Frontal cortex (tissue), 4 donors: ENCODE measurements around the gene PLCD1. TPM values are rescaled to one million over a fixed set of nuclear protein-coding genes. Genes with fewer than 3 reads are reported as not detected.
A peak's percentile ranks its signal among the peaks of the same experiment; 100 is the strongest.
"Not testable (repeated sequence)": the region's sequence is repeated elsewhere in the genome, so short reads cannot be mapped to it uniquely, and the experiment has no call there.

Source experiments
- DNase-seq, 2 donors: peaks; one replicate each; pipeline ENCODE4 v3.0.0; 2012; ENCODE audit warnings: low spot score in 2 of 2
- FAIRE-seq: peaks from 2 replicates; lab custom pipeline; 2012; peaks lifted over from hg19 to GRCh38; lab: Jason Lieb, UNC
- total RNA-seq: library from RNA; depleted of rRNA; stranded (reverse); fragments of >200 nt; gene quantifications from one replicate; pipeline ENCODE4 v1.2.3, GENCODE V29; 2014
- donor health status: control.
- donor health status: control.
- donor health status: control.

The PLCD1 gene
- total RNA-seq, 1 donor from 2014 or later, result 4.1 TPM

DNA sequence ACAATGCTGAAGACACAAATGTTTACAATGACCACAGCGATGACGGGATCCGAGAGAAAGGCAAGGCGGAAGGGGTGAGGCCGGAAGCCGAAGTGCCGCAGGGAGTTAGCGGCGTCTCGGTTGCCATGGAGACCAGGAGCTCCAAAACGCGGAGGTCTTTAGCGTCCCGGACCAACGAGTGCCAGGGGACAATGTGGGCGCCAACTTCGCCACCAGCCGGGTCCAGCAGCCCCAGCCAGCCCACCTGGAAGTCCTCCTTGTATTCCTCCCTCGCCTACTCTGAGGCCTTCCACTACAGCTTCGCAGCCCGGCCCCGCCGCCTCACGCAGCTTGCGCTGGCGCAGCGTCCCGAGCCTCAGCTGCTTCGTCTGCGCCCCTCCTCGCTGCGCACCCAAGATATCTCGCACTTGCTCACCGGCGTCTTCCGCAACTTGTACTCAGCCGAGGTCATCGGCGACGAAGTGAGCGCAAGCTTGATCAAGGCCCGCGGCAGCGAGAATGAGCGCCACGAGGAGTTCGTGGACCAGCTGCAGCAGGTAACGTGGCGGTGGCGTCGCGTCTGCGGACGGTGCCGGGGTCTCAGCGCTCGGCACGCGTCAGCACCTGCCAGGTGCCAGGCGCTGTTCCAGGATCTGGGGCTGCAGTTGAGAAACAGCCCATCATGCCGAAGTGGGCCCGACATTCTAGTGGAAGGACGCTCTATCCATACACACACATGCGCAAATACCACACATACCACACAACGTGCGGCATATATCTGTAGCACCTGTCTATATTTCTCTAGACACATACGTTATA is 9.9 kb upstream of the PLCD1 start, which contains the start of gene DLEC1:
Gene DLEC1, plus strand, starts transcription at position 108 of the 798 bp plus-strand sequence. Its CDS starts 18 bp downstream, at position 126.
- FAIRE-seq (no peak), DNase-seq (peak in 1 of 2 donors; percentile 48)

DNA sequence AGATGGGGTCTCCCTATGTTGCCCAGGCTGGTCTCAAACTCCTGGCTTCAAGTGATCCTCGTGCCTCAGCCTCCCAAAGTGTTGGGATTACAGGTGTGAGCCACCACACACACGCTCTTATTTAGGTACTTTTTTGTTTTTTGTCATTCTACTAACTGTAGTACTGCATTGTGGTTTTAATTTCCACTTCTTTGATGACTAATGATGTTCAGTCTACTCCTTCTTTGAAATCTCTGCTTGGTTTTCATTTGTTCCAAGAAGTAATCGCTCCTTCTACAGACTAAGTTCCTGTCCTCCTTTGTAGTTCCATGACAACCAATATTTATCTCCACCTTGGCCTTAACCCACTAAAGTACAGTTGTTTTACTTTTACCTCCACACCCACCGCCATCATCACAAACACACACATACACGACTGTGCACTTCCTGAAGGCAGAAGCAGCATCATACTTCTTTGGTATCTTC is 9.0 kb upstream of the PLCD1 start:
- DNase-seq (no peak), FAIRE-seq (no peak)

DNA sequence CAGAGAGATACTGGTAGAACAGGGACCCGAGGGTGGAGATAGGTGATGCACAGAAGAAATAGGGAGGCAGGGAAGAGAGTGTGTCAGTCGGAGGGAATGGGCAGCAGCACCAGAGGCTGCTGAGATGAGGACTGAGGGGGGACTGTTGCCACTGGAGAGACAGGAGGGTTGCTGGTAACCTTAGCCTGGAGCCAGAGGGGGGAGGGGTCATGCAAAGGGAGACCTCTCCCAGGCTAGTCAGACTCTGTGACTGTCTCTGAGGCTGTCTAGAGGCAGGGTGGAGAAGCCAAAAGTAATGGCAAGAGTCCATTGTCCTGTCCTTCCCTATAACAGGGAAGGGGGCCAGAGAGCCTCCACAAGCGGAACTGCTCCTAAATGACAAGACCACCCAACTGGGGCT is 7.5 kb upstream of the PLCD1 start:
- DNase-seq (no peak), FAIRE-seq (no peak)

DNA sequence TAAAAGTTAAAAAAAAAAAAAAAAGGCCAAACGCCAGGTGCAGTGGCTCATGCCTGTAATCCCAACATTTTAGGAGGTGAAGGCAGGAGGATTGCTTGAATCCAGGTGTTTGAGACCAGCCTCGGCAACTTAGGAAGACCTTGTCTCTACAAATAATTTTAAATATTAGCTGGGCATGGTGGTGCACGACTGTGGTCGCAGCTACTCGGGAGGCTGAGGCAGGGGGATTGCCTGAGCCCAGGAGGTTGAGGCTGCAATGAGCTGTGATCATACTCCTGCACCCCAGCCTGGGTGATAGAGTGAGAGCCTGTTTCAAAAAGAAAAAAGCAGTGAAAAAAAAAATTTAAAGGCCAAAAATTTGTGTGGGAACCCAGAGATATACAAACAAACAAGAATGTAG is 6.8 kb upstream of the PLCD1 start:
- DNase-seq, result no peak
- no peak for FAIRE-seq

DNA sequence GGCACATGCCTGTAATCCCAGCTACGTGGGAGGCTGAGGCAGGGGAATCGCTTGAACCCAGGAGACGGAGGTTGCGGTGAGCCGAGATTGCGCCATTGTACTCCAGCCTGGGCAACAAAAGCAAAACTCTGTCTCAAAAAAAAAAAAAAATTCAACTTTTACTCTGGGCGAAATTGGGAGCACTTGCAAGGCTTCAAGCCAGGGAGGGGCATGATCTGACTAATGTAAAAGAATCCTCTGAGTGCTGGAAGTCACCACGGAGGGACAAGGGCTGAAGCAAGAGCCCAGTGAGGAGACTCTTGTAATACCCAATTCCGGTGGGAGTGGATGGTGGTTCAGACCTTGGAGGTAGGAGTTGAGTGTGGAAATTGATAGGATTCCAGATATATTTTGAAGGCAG is 4.9 kb upstream of the PLCD1 start:
- not testable (repeated sequence) for DNase-seq, FAIRE-seq

DNA sequence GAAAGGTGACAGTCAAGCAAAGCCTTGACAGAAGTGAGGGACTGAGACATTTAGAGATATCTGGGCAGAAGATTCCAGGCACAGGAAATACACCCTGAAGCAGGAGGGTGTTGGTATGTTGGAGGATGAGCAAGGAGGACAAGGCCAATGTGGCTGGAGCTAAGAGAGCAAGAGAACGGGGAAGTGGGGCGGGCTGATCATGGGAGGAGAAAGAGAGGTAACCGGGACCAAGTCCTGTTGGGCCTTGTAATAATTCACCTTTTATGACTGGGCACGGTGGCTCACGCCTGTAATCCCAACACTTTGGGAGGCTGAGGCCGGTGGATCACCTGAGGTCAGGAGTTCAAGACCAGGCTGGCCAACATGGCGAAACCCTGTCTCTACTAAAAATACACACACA is 4.1 kb upstream of the PLCD1 start:
- not testable (repeated sequence) for DNase-seq, FAIRE-seq

DNA sequence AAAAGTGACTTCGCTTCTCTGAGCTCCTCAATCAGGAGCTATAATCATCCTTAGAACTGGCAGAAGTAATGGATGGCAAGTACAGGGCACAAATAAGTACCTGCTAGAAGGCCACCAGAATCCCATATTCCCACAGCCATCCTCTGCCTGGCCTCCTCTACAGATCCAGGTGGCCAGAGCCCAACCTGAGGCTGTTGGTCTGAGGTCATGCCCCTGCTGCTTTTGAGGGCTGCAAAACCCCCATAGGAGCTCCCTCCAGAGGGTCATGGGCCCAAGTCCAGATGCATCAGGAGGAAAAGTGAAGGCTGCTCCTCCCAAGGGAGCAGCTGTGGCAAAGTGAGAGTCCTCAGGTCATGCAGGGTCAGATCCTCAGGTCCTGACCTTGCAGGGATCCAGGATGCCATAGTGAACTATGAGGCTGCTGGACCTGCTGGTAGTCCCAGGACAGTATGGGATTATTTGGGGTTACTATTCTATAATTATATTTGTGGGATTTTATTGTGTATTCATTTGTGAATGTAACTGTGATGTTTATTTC is 3.0 kb upstream of the PLCD1 start:
- no peak for FAIRE-seq

DNA sequence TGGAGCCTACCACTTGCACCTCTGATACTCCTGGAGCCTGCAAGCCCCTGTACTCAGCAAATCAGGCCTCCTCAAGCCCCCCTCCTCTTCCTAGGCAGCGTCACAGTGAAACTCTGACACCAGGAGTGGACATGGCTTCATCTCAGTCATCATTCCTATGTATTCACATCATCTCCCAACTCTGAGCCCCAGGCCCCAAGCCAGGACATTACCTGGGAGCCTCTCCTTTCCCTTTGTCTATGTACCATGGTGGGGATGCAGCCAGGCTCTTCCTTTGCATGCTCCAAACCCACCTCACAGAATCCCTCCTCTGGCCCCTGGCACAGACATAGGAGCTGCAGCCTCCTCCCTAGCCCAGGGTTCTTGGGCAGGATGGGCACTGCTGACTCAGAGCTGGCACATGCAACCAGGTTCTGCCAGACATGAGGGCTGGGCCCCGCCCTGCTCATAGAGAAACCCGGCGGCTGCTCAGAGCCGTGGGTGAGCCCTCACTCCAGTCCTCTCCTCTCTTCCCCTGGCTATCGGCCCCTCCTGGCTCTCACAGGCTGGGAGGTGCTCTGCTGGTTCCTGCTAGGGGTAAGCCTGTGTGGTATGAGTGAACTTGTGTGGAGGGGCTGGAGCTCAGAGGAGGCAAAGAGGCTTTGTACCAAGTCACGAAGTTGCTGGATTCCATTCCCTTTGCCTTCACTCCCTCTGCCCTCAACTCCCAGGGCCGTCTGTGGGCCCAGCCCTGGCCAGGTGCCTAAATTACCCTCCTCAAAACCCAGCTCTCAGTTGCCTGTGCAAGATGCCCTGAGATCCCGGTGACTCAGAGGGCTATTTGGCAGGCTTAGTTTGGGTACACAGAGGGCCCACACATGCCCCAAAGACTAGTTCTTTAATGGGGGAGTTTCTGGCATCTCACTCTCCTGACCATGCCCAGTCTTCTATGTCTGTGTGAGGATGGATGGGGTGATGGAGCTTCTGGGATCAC is 1.9 kb upstream of the PLCD1 start:
- no peak for DNase-seq
- FAIRE-seq, result no peak

More for the DNA sequence above, 3.0 kb upstream of the PLCD1 start:
- DNase-seq, result no peak

DNA sequence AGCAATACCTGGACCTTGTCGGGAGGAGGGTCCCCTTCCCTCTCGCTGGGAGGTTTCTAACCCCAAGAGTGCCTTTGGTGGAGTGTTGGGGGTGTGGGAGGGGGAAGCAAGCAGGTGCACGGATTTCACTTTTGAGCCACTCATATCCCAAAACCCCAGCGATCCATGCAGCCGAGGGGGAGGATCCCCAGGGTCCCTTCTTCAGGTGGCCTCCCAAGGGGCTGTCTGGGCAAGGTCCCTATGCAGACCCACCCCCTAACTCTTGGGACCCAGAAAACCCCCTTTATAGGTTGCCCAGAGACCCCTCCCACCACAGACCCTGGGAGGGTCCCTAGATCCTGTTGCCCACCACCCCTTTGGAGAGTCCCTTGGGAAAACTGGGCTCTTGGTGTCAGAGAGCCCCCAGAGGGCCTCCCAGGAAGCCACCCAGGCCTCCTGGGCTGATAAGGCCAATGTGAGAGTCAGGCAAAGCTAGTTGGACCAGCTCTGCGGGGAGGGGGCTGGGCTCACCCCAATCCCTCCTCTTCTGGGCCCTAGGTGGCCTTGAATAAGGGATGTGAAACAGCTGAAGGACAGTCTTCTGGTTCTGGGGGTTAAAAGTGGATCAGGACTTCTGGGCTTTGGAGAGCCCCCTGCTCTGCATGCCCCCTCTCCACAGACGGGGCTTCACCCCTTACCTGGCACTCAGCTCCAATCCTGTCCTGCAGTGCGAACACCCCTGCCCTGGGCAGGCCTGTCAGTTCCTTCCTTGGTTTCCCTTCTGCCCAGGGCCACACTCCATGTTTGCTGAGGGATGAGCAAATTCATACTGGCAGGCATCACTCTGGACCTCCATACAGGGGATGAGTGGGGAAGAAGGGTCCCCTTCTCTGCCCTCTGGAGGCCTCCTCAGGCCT is 932 bp upstream of the PLCD1 start:
- DNase-seq, result no peak
- no peak for FAIRE-seq

DNA sequence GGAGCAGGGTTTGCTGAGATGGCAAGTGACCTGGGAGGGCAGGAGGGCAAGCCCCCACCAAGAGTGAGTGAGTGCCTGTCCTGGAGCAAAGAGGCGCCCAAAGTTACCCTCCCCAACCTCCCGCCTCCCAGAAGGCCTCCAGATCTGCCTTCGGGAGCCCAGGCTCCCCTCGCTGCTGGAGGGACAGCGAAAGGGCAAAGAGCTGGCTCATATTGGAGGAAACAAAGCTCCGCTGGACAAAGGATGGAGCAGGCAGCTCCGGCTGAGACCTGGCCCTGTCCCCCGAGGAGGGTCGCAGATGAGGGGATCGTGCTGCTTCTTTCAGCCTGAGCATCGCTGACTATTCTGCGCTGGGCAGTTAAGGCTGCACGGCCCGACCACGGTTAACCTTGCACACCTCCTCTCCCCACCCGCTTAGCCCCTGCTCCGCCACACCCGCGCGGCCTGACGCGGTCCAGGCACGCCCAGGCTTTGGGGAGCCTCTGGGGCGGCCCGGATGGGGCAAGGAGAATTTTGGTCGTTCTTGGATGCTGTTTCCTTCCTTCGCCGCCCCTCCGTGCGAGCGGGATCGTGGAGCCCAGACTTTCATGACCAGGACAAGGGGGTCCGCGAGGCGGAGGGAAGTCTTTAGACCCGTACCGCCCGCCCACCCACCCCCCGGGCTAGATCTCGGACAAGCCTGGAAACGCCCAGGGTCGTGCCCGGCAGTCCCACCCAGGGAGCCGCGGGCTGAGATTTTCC is 651 bp downstream of the PLCD1 start:
- DNase-seq (no peak), FAIRE-seq (no peak)

DNA sequence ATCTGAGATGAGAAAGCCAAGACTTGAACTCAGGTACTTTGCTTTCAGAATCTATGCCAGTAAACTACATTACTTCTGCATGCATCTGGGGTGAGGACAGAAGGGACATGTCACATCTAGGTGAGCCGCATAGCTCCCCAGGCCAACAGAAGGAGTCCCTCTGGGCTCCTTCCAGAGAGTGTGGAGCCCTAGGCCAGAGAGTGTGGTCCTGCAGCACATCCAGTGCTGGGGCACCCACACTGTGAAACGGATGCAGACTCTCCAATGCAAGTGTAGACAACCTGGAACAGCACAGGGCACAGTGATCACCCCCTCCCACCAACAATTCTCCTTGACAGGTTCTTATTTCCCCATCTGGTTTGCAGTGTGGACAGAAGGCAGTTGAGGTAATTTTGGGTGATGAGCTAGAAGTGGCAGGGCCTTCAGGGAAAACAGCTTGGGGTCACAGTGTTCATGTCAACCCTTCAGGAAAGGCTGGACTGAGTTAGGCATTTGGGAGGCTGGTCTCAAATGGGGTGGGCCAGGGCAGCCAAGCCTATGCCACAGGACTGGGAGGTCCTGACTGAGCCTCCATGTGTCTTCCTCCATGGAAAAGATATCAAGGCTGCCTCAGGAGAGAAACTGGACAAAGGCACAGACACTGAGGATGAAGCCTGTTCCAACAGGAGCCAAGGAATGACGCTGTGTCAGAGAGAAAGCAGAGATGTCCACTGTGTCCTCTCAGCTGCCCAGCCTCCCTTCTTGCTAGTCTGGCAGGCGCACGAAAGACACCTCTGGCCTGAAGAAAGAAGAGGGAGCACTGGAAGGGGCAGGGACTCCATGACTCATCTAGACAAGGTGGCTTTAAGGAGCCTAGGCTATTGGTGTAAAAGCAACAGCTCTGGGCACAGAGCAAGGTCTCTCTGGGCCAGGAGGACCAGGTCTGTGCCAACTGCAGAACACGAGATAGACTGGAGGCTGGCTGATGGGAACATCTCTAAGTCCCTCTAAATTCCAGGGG is 1.7 kb downstream of the PLCD1 start:
- FAIRE-seq, result no peak
- DNase-seq, result no peak

DNA sequence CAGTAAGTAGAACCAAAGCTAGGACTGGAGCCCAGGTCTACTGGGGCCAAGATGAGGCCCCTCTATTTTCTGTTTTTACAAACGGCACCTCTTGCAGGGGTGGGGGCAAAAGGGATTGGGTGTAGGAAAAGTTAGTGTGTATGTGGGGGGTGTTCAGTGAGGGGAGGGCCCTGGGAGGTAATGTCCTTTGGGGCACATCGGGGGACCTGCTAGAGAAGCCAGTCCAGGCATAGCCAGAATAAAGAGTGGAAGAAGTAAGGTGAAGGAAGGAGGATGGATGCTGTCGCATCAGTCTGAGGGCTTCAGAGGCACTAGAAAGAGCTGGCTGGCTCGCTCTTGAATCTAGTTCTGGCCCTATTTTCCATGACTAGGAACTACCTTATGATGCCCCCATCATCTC is 2.6 kb downstream of the PLCD1 start:
- FAIRE-seq, result no peak

DNA sequence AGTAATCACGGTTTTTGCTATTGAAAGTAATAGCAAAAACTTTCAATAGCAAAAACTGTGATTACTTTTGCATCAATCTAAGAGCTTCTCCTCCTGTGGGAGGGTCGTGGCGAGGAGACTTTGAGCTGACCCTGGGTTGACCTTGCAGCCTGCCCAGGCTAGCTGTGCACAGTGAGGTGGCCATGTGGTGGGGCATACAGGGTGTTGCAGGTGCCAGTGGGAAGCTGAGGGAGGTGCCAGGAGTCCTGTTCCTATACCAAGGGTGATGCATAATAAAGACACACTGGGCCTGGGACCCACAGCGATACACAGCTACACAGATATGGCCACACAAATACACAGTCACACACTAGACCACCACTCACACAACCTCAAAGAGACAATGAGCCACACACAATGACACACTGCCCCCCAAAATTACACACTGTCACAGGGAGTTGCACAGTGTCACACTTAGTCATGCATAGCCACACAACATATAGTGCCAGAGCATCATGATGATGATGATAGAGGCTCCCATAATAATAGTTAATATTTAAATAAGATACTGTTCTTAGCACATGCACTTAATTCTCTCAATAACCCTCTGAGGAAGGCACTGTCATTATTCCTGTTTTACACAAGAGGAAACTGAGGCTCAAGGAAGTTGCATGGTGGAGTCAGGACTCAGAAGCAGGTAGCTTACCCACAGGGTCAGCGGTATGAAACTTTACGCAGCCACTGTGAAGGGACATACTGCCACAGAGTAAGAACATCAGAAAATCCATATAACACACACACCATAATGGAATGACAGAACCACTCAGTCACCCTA is 6.3 kb downstream of the PLCD1 start:
- DNase-seq (no peak), FAIRE-seq (no peak)

More for the DNA sequence above, 2.6 kb downstream of the PLCD1 start:
- no peak for DNase-seq

DNA sequence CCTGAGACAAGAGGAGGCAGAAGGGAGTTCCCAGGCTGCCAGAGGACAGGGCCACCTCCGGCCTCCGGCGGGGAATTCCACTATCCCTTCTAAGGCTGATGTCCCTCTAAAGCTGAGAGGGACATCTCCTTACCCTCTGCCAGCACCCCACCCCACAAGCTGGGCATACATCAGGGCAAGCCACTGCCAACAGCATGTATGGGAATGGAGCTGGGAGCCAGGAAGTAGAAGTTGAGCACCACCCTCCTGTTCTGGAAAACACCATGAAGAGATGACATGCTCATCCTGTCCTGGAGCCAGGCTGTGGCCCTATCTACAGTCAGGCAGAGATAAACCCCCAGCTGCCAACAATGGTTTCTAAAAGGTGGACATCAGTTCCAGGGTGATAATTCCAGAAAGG is 7.1 kb downstream of the PLCD1 start:
- no peak for DNase-seq
- no peak for FAIRE-seq

DNA sequence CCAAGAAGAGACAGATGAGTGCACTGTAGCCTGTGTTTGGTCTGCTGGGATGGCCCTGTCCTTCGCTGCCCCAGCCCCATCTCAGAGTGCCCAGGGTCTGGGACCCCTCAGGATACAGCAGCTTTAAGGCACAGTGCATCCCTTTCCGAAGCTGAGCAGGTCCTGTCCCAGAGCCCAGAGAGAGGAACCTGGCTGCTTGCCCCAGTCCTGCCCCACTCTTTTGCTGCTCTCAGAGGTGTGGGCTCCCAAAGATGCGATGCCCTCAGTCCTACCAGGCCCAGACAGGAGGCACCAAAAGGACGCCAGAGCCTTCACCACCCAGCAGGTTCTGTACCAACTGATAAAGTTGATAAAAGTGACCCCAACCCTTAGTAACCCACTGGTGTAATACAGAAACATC is 8.2 kb downstream of the PLCD1 start:
- no peak for DNase-seq

DNA sequence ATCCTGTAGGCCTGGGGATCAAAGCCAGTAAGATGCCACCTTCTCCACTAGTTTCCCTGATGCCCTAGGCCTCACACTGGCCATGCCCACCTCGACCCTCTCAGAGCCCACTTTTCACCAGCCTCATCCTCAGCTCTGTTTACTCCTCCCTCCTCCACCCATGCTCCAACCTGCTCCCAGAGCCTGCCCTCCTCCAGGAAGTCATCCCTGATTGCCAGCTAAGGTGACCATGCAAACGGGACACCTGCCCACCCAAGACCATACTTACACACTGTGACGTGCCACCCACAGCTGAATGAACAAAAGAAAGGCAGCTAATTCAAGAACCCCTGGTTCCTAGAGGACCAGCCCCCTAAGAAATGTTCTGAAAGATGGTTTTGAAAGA is 9.1 kb downstream of the PLCD1 start:
- FAIRE-seq (no peak), DNase-seq (no peak)

More for the DNA sequence above, 8.2 kb downstream of the PLCD1 start:
- FAIRE-seq, result no peak
